H1 (cell line): ENCODE measurements around the gene MEF2A. TPM values are rescaled to one million over a fixed set of nuclear protein-coding genes. Genes with fewer than 3 reads are reported as not detected.

Source experiments
- CTCF ChIA-PET: fragments of 300-600 bp; sonication (Branson Sonifier 250); formaldehyde crosslinking; loops from one replicate; lab custom pipeline; 2021; ENCODE audit not compliant: partially characterized antibody; lab: Charles Lee
- POLR2A ChIA-PET: fragments of 300-600 bp; sonication (Branson Sonifier 250); formaldehyde crosslinking; loops from one replicate; lab custom pipeline; 2021; ENCODE audit warnings: inconsistent platforms; ENCODE audit not compliant: partially characterized antibody; lab: Charles Lee
- DNase-seq, 2 experiments: peaks; one replicate each; pipeline versions ENCODE4 v3.0.0 to v3.0.0-alpha.2; 2010 to 2022; ENCODE audit warnings: low spot score in 2 of 2, low read depth in 1 of 2, mixed read lengths in 1 of 2
- FAIRE-seq: peaks from 2 replicates; lab custom pipeline; 2011; peaks lifted over from hg19 to GRCh38; lab: Jason Lieb, UNC
- H2AFZ ChIP-seq: 2 replicates; pipeline ENCODE4 v1.8.1; 2012; ENCODE audit warnings: low read length, inconsistent platforms
- H2AK5ac ChIP-seq: 2 replicates; pipeline ENCODE4 v1.6.1; 2013; ENCODE audit warnings: low read depth, low read length
- H2BK120ac ChIP-seq: replicated peaks from 2 replicates; pipeline ENCODE3; 2013; ENCODE audit warnings: low read depth, low read length, inconsistent platforms
- H2BK12ac ChIP-seq: 2 replicates; pipeline ENCODE4 v1.6.1; 2013; ENCODE audit warnings: low read depth, low read length
- H2BK15ac ChIP-seq: 2 replicates; pipeline ENCODE4 v1.6.1; 2013; ENCODE audit warnings: low read length
- H2BK20ac ChIP-seq: 2 replicates; pipeline ENCODE4 v1.6.1; 2013; ENCODE audit warnings: low read length
- H2BK5ac ChIP-seq: 2 replicates; pipeline ENCODE4 v1.6.1; 2013; ENCODE audit warnings: low read depth, low read length
- H3K14ac ChIP-seq: 2 replicates; pipeline ENCODE4 v1.6.1; 2013; ENCODE audit warnings: inconsistent platforms; ENCODE audit not compliant: insufficient read length
- H3K18ac ChIP-seq: 2 replicates; pipeline ENCODE4 v1.6.1; 2013; ENCODE audit warnings: low read length; ENCODE audit errors: extremely low read depth
- H3K23ac ChIP-seq: 2 replicates; pipeline ENCODE4 v1.6.1; 2013; ENCODE audit warnings: inconsistent platforms; ENCODE audit not compliant: insufficient read length
- H3K23me2 ChIP-seq: 2 replicates; pipeline ENCODE4 v1.6.1; 2013; ENCODE audit warnings: low read depth, low read length
- H3K27ac ChIP-seq: 2 replicates; pipeline ENCODE4 v1.6.1; 2011; ENCODE audit warnings: low read depth, low read length, inconsistent platforms
- H3K27me3 ChIP-seq, 4 experiments: replicated peaks in 1 of 4; 1 replicate in 1 of 4; 2 replicates in 3 of 4; pipeline versions ENCODE4 v1.6.1 to v1.8.1; 2011 to 2013; ENCODE audit warnings: low read length in 3 of 4, mild to moderate bottlenecking in 3 of 4, inconsistent platforms in 2 of 4, mixed read lengths in 2 of 4, moderate library complexity in 1 of 4; ENCODE audit not compliant: control insufficient read depth in 3 of 4, insufficient read depth in 3 of 4; ENCODE audit errors: extremely low read depth in 1 of 4
- H3K36me3 ChIP-seq, 4 experiments: 2 replicates each; pipeline versions ENCODE4 v1.6.1 to v1.8.1; 2011 to 2013; ENCODE audit warnings: mild to moderate bottlenecking in 4 of 4, low read length in 3 of 4, moderate library complexity in 2 of 4, control low read depth in 1 of 4, inconsistent platforms in 1 of 4; ENCODE audit not compliant: insufficient read depth in 4 of 4, control insufficient read depth in 2 of 4
- H3K4ac ChIP-seq: replicated peaks from 2 replicates; pipeline ENCODE3; 2013; ENCODE audit warnings: low read length, low read depth, mixed read lengths, inconsistent platforms; ENCODE audit not compliant: insufficient read length
- H3K4me1 ChIP-seq, 4 experiments: replicated peaks in 1 of 4; 1 replicate in 1 of 4; 2 replicates in 3 of 4; pipeline versions ENCODE4 v1.6.1 to v1.8.1; 2011 to 2013; ENCODE audit warnings: low read length in 3 of 4, inconsistent platforms in 2 of 4, mixed read lengths in 1 of 4; ENCODE audit not compliant: insufficient read depth in 4 of 4, control insufficient read depth in 3 of 4
- H3K4me2 ChIP-seq, 2 experiments: 2 replicates each; pipeline versions ENCODE4 v1.6.1 to v1.8.1; 2011 to 2013; ENCODE audit warnings: low read depth in 2 of 2, low read length in 2 of 2, control low read depth in 1 of 2, inconsistent platforms in 1 of 2, mild to moderate bottlenecking in 1 of 2; ENCODE audit not compliant: insufficient read depth in 1 of 2
- H3K4me3 ChIP-seq, 4 experiments: fragments of 200-600, 300-600 bp in 1 of 4; sonication (generic), shearing (Covaris generic), sonication (Bioruptor Twin) in 1 of 4; 2 replicates each; pipeline versions ENCODE4 v1.5.1 to v1.8.1; 2011 to 2016; ENCODE audit warnings: low read length in 4 of 4, low read depth in 3 of 4, control low read depth in 2 of 4, inconsistent platforms in 2 of 4, mild to moderate bottlenecking in 2 of 4, mixed read lengths in 1 of 4, moderate library complexity in 1 of 4; ENCODE audit not compliant: insufficient read depth in 2 of 4; ENCODE audit errors: extremely low read depth in 1 of 4
- H3K56ac ChIP-seq: replicated peaks from 2 replicates; pipeline ENCODE3; 2013; ENCODE audit warnings: low read depth, mild to moderate bottlenecking, mixed read lengths, low read length, inconsistent platforms; ENCODE audit not compliant: insufficient read length
- H3K79me1 ChIP-seq: 2 replicates; pipeline ENCODE4 v1.6.1; 2013; ENCODE audit warnings: low read depth, low read length, control low read depth
- H3K79me2 ChIP-seq, 2 experiments: 2 replicates each; pipeline versions ENCODE4 v1.6.1 to v1.8.1; 2012 to 2013; ENCODE audit warnings: low read length in 2 of 2, mild to moderate bottlenecking in 2 of 2, inconsistent platforms in 1 of 2; ENCODE audit not compliant: insufficient read depth in 2 of 2, control insufficient read depth in 1 of 2
- H3K9ac ChIP-seq, 4 experiments: replicated peaks in 1 of 4; 1 replicate in 1 of 4; 2 replicates in 3 of 4; pipeline versions ENCODE4 v1.6.1 to v1.8.1; 2011 to 2013; ENCODE audit warnings: low read depth in 3 of 4, low read length in 3 of 4, control low read depth in 2 of 4, mild to moderate bottlenecking in 2 of 4, moderate library complexity in 2 of 4, inconsistent platforms in 1 of 4; ENCODE audit errors: extremely low read depth in 1 of 4
- H3K9me3 ChIP-seq, 2 experiments: 2 replicates each; pipeline versions ENCODE4 v1.6.1 to v1.8.1; 2012 to 2013; ENCODE audit warnings: mild to moderate bottlenecking in 2 of 2, moderate library complexity in 2 of 2, control low read depth in 1 of 2, inconsistent platforms in 1 of 2, low read depth in 1 of 2, low read length in 1 of 2, mixed read lengths in 1 of 2; ENCODE audit not compliant: insufficient read depth in 2 of 2
- H4K20me1 ChIP-seq, 2 experiments: replicated peaks in 1 of 2; 2 replicates each; pipeline versions ENCODE3 to v1.8.1; 2011 to 2013; ENCODE audit warnings: inconsistent platforms in 2 of 2, low read length in 2 of 2, mild to moderate bottlenecking in 1 of 2; ENCODE audit not compliant: insufficient read depth in 2 of 2, control insufficient read depth in 1 of 2
- H4K5ac ChIP-seq: 2 replicates; pipeline ENCODE4 v1.6.1; 2013; ENCODE audit warnings: low read length, low read depth, mixed read lengths, inconsistent platforms; ENCODE audit not compliant: insufficient read length
- H4K8ac ChIP-seq: 2 replicates; pipeline ENCODE4 v1.8.0; 2013; ENCODE audit warnings: mild to moderate bottlenecking, moderate library complexity, low read length, inconsistent platforms; ENCODE audit not compliant: insufficient read depth; ENCODE audit errors: extremely low read depth
- H4K91ac ChIP-seq: replicated peaks from 2 replicates; pipeline ENCODE3; 2013; ENCODE audit warnings: low read length, mixed read lengths, inconsistent platforms; ENCODE audit not compliant: insufficient read length
- ATF3 ChIP-seq: IDR thresholded peaks from 2 replicates; pipeline ENCODE4 v1.6.1; 2011; ENCODE audit warnings: low read depth, mild to moderate bottlenecking, low read length; ENCODE audit not compliant: insufficient read depth
- BACH1 ChIP-seq: IDR thresholded peaks from 2 replicates; pipeline ENCODE4 v1.6.1; 2012; ENCODE audit warnings: low read length, improper control_type of control experiment
- CHD1 ChIP-seq: IDR thresholded peaks from 2 replicates; pipeline ENCODE4 v1.6.1; 2012; ENCODE audit warnings: low read depth, low read length, improper control_type of control experiment
- EZH2 ChIP-seq: fragments of 200-600 bp; sonication (generic); IDR thresholded peaks from 2 replicates; pipeline ENCODE4 v1.7.1; 2012; ENCODE audit warnings: low read depth, mild to moderate bottlenecking, moderate library complexity, low read length, inconsistent platforms; ENCODE audit not compliant: severe bottlenecking
- MAFK ChIP-seq: IDR thresholded peaks from 2 replicates; pipeline ENCODE4 v1.6.1; 2012; ENCODE audit warnings: low read depth, mild to moderate bottlenecking, improper control_type of control experiment, low read length
- NANOG ChIP-seq: IDR thresholded peaks from 2 replicates; pipeline ENCODE4 v1.6.1; 2011; ENCODE audit warnings: low read length, low read depth, mild to moderate bottlenecking, inconsistent platforms; ENCODE audit not compliant: insufficient read depth, poor library complexity, severe bottlenecking
- POU5F1 ChIP-seq: IDR thresholded peaks from 2 replicates; pipeline ENCODE4 v1.6.1; 2011; ENCODE audit warnings: low read depth, mild to moderate bottlenecking, low read length, moderate library complexity
- SIN3A ChIP-seq, 2 experiments: IDR thresholded peaks in 1 of 2; conservative IDR thresholded peaks in 1 of 2; 2 replicates each; pipeline ENCODE4 v1.6.1; 2011 to 2012; ENCODE audit warnings: low read length in 2 of 2, improper control_type of control experiment in 1 of 2, low read depth in 1 of 2, mild to moderate bottlenecking in 1 of 2
- SIRT6 ChIP-seq: IDR thresholded peaks from one replicate; pipeline ENCODE4 v1.7.1; 2012; ENCODE audit warnings: low read length, inconsistent platforms
- SIX5 ChIP-seq: IDR thresholded peaks from 2 replicates; pipeline ENCODE4 v1.6.1; 2011; ENCODE audit warnings: mild to moderate bottlenecking, low read depth, low read length
- SP2 ChIP-seq: IDR thresholded peaks from 2 replicates; pipeline ENCODE4 v1.6.1; 2012; ENCODE audit warnings: mild to moderate bottlenecking, low read length, inconsistent platforms
- TAF1 ChIP-seq: IDR thresholded peaks from 2 replicates; pipeline ENCODE4 v1.6.1; 2011; ENCODE audit warnings: mild to moderate bottlenecking, low read depth, low read length
- WGBS, 2 experiments: shearing (Covaris generic) in 1 of 2; methylation state at CpG; one replicate each; pipeline versions ENCODE4 v1.1.6 to v1.1.7; 2013 to 2015; ENCODE audit warnings: low lambda C conversion rate in 2 of 2, mixed read lengths in 2 of 2, inconsistent platforms in 1 of 2, low coverage in 1 of 2, missing lambda C conversion rate in 1 of 2; ENCODE audit not compliant: insufficient replicate concordance in 2 of 2, insufficient coverage in 1 of 2, insufficient read length in 1 of 2; ENCODE audit errors: extremely low coverage in 1 of 2, missing lambda C conversion rate in 1 of 2; 5-methylcytosine and 5-hydroxymethylcytosine counted together
- polyA plus RNA-seq, 7 experiments: library from polyadenylated mRNA; depleted of rRNA in 3 of 7; stranded (reverse) in 5 of 7; unstranded in 2 of 7; fragments of >200 nt in 5 of 7; fragments of 200-250 nt in 2 of 7; gene quantifications; 1 replicate in 5 of 7; 2 replicates in 1 of 7; 4 replicates in 1 of 7; pipeline versions ENCODE4 v1.2.1 to v1.2.3, GENCODE V29; 2011 to 2013; ENCODE audit warnings: missing spikeins in 2 of 7, mixed read lengths in 2 of 7
- total RNA-seq: library from RNA; stranded (reverse); fragmentation: NEBNext Ultra II Directional; extraction: Animal tissue kit (Norgen Biotek cat#: 25700); gene quantifications from 2 replicates; pipeline ENCODE4 v1.2.1, GENCODE V29; 2021

Gene MEF2A
- total and polyA plus RNA-seq, 2 of the 8 experiments (the other 6 are each of a cell fraction or from before 2014, with no cell fraction given), result 15.6 to 22.5 TPM

- no peak overlapping the region for H2BK5ac ChIP-seq
- H4K5ac ChIP-seq, result no peak overlapping the region
- no peak overlapping the region for H3K14ac ChIP-seq
- no peak overlapping the region for H3K23ac ChIP-seq
- POLR2A ChIA-PET, result interaction anchor here (0.6 to 1.2 kb wide), 5 partner anchors 13 to 298 kb away, joined by 3 to 4 read pairs (median 3); no protein-coding TSS in a partner anchor
- no peak overlapping the region for H2BK15ac ChIP-seq
- CTCF ChIA-PET, result interaction anchor here (0.6 to 5.7 kb wide), 70 partner anchors 8 to 603 kb away, joined by 3 to 53 read pairs (median 5); no protein-coding TSS in a partner anchor
- H3K4me1 ChIP-seq, result no peaks in the 10 kb centered on the region; a peak in 1 of 7 replicates
- no peak overlapping the region for H2BK20ac ChIP-seq
- no peaks in the 10 kb centered on the region for H4K20me1 ChIP-seq
- no peak overlapping the region for H2AFZ ChIP-seq
- no peak for DNase-seq
- peak; percentile 36 for FAIRE-seq
- H3K4ac ChIP-seq, result no peak overlapping the region
- no peak overlapping the region for H3K56ac ChIP-seq
- no peak overlapping the region for H3K9ac ChIP-seq
- no peak overlapping the region for H3K27ac ChIP-seq
- no peaks in the 10 kb centered on the region for H3K79me2 ChIP-seq
- H3K9me3 ChIP-seq, result no peaks in the 10 kb centered on the region
- no peak overlapping the region for H2AK5ac ChIP-seq
- no peak overlapping the region for H3K4me3 ChIP-seq
- H3K23me2 ChIP-seq, result no peaks in the 10 kb centered on the region
- no peak overlapping the region for H2BK120ac ChIP-seq
- no peak overlapping the region for H4K8ac ChIP-seq
- H2BK12ac ChIP-seq, result no peak overlapping the region
- WGBS, 2 experiments, result 52% methylated on average over 7 of the region's 7 CpGs; no CpG with 5 or more reads in 1 of the 2 experiments
- no peak overlapping the region for H4K91ac ChIP-seq
- no peaks in the 10 kb centered on the region; the same call in 1 of the 2 replicates for H3K79me1 ChIP-seq
- H3K27me3 ChIP-seq, result no peaks in the 10 kb centered on the region
- H3K4me2 ChIP-seq, result no peak overlapping the region
- H3K36me3 ChIP-seq, result peaks cover 0 to 6% (median 0%) of the 10 kb centered on the region in 4 experiments; a peak in 2 of 8 replicates
- no peak overlapping the region for H3K18ac ChIP-seq
- no peak for TF ChIP-seq EZH2
- no peak for TF ChIP-seq SIN3A (conservative IDR thresholded peaks at IDR 0.05 in 1 of 2, IDR thresholded peaks at IDR 0.05 in 1 of 2; ENCODE audit: low read depth in 1 of 2, low read length in 2 of 2)
- no peak for TF ChIP-seq SP2
- TF ChIP-seq TAF1, result no peak
- TF ChIP-seq MAFK, result no peak
- no peak for TF ChIP-seq CHD1
- no peak for TF ChIP-seq ATF3
- TF ChIP-seq POU5F1, result no peak
- no peak for TF ChIP-seq NANOG
- TF ChIP-seq BACH1, result no peak
- TF ChIP-seq SIX5, result no peak
- TF ChIP-seq SIRT6, result no peak
These were observed 138.0 kb downstream of the MEF2A start for GRCh38 chr15:99703603-99704443.
